Fibroblast of skin of left quadriceps (primary cell): Measurements from ENCODE around the gene KCNK2.
"Not testable (repeated sequence)": the region's sequence is repeated elsewhere in the genome, so short reads cannot be mapped to it uniquely, and the experiment has no call there.

Experiments
- DNase-seq, 2 experiments: peaks; one replicate each; pipeline ENCODE4 v3.0.0-alpha.2; 2013; ENCODE audit warnings: low read depth in 2 of 2

Gene KCNK2

GRCh38 chr1:215151841-215152549 lies 69.5 kb downstream of the KCNK2 start:
- no peak for DNase-seq

- peak; percentile 21 to 35 for DNase-seq
These were observed 73.7 kb downstream of the KCNK2 start for GRCh38 chr1:215156232-215156631.

- peak; percentile 24 to 29 for DNase-seq
These were observed 77.8 kb downstream of the KCNK2 start for GRCh38 chr1:215160351-215160750.

DNA sequence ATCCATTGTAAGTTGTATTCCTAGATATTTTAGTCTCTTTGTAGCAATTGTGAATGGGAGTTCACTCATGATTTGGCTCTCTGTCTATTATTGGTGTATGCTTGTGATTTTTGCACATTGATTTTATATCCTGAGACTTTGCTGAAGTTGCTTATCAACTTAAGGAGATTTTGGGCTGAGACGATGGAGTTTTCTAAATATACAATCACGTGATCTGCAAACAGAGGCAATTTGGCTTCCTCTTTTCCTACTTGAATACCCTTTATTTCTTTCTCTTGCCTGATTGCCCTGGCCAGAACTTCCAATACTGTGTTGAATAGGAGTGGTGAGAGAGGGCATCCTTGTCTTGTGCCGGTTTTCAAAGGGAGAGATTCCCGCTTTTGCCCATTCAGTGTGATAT lies 80.6 kb downstream of the KCNK2 start:
- DNase-seq = not testable (repeated sequence)

- no peak for DNase-seq
These were observed 84.3 kb downstream of the KCNK2 start for GRCh38 chr1:215166886-215167285.

- no peak for DNase-seq
These were observed 99.0 kb downstream of the KCNK2 start for GRCh38 chr1:215181518-215181917.

DNA sequence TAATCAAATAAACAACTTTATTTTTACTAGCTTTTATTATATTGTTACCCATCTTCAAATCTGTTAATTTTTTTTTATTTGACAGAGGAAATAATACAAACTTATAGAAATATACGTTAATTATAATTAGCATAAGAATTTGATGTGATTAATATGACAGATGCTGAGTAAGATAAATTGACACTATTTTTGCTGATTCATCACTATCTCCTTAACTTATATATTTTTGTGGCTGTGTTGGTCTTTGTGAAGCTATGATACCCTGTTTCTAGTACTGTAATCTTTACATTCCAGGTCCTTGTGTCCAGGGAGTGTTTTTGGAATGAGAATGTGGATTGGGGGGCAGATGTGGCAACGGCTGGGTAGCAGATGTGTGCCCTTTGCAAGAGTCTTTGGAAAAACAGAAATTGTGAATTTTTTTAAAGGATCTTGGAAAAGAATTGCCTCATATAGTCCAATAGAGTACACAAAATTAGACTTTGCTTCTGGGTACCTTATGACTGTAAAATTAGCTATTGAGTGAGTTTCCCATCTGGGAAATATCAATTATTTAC lies 102.6 kb downstream of the KCNK2 start:
- DNase-seq = no peak

DNA sequence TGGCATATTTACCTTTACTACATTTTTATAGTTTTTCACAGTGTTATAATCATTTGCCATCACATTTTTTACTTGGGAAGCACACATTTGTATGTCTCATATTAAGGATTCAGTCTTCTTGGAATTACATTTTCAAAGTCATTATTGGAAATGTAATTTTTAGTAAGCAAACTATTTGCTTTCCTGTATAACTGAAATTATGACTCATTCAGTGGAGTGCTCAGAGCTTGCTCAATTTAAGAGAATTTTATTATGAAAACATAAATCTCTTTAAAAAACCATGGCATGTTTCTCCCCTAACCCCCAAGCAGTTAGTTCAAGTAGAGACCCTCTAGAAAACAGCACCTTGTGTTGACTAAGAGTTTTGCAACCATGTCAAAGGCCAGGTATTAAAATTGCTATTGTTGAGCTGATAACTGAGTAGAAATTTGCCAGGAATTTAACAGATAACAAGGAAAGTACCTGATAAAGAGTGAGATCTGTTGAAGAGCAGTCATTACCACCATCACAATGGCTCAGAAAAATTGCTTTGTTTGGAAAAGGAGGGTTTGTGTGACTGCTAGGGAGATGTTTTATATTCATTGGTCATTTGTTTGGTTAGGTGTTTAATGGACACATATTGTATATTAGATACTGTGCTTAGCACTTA lies 105.9 kb downstream of the KCNK2 start:
- no peak for DNase-seq

GRCh38 chr1:215192306-215192705 lies 109.8 kb downstream of the KCNK2 start:
- DNase-seq = peak; percentile 72 to 74

GRCh38 chr1:215198021-215198420 lies 115.5 kb downstream of the KCNK2 start:
- DNase-seq = no peak

DNA sequence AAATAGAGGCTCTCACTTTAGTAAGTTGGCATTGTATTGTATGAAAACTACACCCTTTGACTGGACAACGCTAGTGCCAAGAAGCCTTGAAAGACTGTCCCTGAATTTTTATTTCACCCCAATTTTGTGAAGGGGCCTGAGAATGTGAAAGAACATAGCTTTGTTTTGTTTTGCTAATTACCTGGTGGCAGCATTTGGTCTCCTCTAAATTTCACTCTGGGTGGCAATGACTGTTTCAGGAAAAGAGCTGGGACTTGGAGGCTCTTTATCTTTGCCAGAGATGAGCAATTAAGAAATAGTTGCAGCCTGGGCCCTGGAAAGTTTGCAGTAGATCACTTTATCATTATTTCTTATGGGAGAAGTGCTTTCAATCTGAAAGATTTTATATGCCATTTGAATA lies 117.6 kb downstream of the KCNK2 start:
- DNase-seq = no peak

DNA sequence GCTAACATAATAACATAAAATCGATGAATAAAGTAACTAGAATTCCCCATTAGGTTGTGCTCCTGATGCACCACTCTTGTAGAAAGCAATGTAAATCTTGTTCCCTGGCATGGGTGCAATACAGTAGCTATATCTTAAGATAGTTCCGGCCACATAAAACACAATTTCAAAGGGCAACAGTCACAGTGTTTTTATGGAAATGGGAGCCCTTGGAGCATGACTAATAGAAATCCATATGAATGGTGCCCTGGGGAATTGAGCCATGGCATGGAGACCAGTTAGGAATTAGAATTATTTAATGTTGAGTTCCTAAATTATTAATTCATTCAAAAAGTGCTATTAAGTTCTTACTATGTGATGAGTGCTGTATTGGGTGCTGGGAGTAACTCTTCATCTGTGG lies 118.7 kb downstream of the KCNK2 start:
- DNase-seq = peak; percentile 26 to 30

DNA sequence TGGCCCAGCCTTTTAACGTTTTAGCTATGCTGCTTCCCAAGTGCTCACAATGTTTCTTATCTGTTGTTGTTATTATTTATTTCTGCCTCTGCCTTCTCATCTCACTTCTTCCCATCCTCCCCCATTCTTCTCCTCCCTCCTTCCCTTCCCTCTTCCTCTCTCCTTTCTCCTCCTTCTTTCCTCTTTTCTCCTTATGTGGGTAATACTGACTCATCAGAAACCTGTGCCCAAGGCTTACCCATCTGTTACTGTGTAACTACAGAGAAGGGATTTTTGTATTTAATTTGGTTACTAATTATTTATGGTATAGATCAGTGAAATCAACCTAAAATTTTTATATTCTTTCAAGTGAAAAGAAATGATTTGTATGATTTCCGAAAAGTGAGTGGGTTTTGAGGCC lies 120.3 kb downstream of the KCNK2 start:
- DNase-seq = no peak

DNA sequence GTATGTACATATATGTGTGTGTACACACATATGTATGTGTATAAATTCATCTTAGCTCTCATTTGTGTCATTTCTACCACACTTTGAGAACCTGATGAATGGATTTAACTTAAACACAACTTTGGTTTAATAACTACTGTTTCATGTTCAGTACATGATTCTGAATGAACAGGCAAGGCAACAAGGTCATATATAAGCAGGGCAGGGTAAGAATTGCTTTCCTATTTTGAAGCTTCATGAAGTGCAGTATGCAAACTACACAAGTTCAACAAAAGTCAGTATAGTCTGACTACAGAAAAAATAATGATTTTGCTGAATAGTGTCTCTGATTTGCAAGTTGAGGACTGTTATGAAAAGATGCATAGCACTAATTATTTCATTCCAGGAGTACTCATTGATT lies 127.6 kb downstream of the KCNK2 start:
- DNase-seq = no peak

DNA sequence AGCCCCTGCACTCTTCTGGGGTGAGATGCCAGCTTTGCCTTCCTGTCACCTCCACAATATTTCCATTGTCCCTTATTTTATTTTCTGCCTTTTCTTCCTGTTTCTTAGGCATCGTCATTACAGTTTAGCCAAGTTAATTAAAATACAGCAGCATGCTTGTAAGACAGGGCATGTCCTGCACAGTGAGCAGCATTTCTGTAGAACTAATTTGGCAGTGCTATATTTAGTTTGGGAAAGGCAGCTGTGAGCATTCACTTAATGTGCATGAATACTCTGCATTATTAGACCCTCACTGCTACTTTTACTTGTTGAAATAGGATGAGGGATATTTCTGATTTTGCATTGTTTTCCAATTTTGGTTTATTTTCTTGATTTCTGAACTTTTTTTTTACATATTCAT lies 133.3 kb downstream of the KCNK2 start:
- no peak for DNase-seq

- no peak for DNase-seq
These were observed 136.8 kb downstream of the KCNK2 start for GRCh38 chr1:215219372-215219771.

DNA sequence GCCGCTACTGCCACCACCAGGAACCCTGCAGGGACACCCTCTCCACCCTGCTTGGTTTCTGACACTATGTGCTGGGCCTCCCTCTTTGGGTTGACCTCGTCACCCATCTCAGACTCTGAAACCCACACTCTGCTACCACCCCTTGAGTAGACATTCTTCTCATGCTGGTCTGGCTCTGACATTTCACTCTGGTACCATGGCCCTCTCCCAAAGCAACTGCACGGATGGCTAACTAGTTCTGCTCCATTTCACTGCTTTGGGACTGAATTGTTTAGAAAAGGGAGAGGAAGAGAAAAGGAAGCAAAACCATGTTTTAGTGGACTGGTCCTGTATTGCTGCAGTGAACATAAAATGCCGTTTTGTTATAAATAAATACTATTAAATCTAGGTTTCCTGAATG lies 137.8 kb downstream of the KCNK2 start:
- DNase-seq = no peak

- no peak for DNase-seq
These were observed 144.2 kb downstream of the KCNK2 start for GRCh38 chr1:215226757-215227156.

GRCh38 chr1:215228193-215228592 lies 145.7 kb downstream of the KCNK2 start:
- no peak for DNase-seq

- no peak for DNase-seq
These were observed 158.9 kb downstream of the KCNK2 start for GRCh38 chr1:215241451-215241850.

DNA sequence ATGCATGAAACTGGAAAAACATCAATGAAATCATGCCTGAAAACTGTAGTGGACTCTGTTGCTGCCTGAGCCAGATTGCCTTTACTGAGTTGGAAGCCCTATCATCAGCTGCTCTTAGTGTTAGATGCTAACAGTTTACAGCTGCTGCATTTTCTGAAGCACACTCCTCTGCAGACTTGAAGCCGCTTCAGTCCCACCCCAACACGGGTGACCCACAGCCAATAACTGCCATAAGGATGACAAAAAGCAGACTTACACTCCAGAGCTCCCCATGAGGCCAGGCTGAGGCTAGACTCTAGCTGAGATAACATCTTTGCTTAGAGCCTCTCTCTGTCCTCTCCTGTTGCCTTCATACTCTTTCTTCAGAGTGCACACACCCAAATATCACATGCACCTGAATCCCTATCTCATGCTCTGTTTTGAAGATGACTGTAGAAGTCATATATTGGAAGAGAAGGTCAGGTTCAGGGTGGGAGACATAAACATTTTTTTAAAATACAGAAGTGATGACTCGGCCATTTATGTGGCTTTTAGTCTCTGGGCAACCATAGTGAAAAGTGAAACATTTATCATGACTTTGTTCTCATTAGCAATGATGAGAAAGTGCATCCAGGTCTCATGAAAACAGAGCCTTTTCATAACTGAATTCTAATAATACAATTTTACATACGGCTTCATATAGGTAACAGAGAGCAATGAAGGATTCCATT lies 161.0 kb downstream of the KCNK2 start:
- no peak for DNase-seq

GRCh38 chr1:215250913-215251312 lies 168.4 kb downstream of the KCNK2 start:
- no peak for DNase-seq

DNA sequence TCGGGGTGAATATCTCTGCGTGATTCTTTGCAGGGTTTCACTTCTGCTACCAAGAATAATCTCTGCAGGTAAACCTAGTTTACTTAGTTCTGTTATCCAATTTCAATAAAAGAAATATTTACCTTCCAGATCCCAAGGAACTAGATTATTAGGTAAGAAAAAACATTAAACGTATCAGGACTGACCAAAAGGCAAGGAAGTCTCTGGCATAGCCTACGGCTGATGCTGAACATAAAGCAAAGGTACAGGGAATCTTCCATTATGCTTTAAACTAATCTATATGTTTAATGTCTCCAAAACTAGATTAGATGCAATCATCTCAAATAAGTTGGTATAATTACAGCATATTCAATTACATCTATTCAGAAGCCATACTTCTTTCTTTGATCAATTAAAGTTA lies 168.9 kb downstream of the KCNK2 start:
- no peak for DNase-seq
